Measurements from ENCODE around the gene AFP.

GRCh38 chr4:73501664-73502265, 65.7 kb downstream of the AFP start:
- no peak for TF ChIP-seq EZH2 (IDR thresholded peaks at IDR 0.05)
- no peak for TF ChIP-seq CTCF (IDR thresholded peaks at IDR 0.05)
